Mesenchymal stem cell (in vitro differentiated cells and primary cell): Measurements from ENCODE around the gene TUBG1.

Experiments
- DNase-seq: peaks from one replicate; pipeline ENCODE4 v3.0.0-alpha.2; 2013
- H2AFZ ChIP-seq: one replicate; pipeline ENCODE4 v1.6.1; 2013; ENCODE audit warnings: low read depth, mild to moderate bottlenecking, control low read depth, inconsistent platforms, low read length, moderate library complexity
- H2AK5ac ChIP-seq: 2 replicates; pipeline ENCODE4 v1.6.1; 2013; ENCODE audit warnings: low read length, moderate library complexity, mild to moderate bottlenecking, inconsistent platforms; ENCODE audit not compliant: severe bottlenecking
- H2BK120ac ChIP-seq: one replicate; pipeline ENCODE4 v1.6.1; 2013; ENCODE audit warnings: low read depth, mild to moderate bottlenecking, inconsistent platforms, low read length, moderate library complexity
- H2BK12ac ChIP-seq, 2 experiments: one replicate each; pipeline ENCODE4 v1.6.1; 2013; ENCODE audit warnings: inconsistent platforms in 2 of 2, low read length in 2 of 2, mild to moderate bottlenecking in 2 of 2, moderate library complexity in 2 of 2, control low read depth in 1 of 2
- H2BK15ac ChIP-seq: one replicate; pipeline ENCODE4 v1.6.1; 2013; ENCODE audit warnings: mild to moderate bottlenecking, low read depth, inconsistent platforms; ENCODE audit not compliant: poor library complexity, severe bottlenecking
- H2BK5ac ChIP-seq: 2 replicates; pipeline ENCODE4 v1.6.1; 2013; ENCODE audit warnings: low read depth, mild to moderate bottlenecking, low read length, control low read depth, inconsistent platforms; ENCODE audit not compliant: poor library complexity, severe bottlenecking
- H3K14ac ChIP-seq, 2 experiments: one replicate each; pipeline ENCODE4 v1.6.1; 2013; ENCODE audit warnings: inconsistent platforms in 2 of 2, low read length in 2 of 2, control low read depth in 1 of 2, mild to moderate bottlenecking in 1 of 2, moderate library complexity in 1 of 2
- H3K18ac ChIP-seq, 2 experiments: one replicate each; pipeline ENCODE4 v1.6.1; 2013; ENCODE audit warnings: inconsistent platforms in 2 of 2, low read length in 2 of 2, control low read depth in 1 of 2, low read depth in 1 of 2, mild to moderate bottlenecking in 1 of 2
- H3K23ac ChIP-seq, 2 experiments: one replicate each; pipeline ENCODE4 v1.6.1; 2013; ENCODE audit warnings: inconsistent platforms in 2 of 2, low read length in 2 of 2, mild to moderate bottlenecking in 2 of 2, moderate library complexity in 2 of 2, control low read depth in 1 of 2
- H3K27ac ChIP-seq: 2 replicates; pipeline ENCODE4 v1.5.1; 2013; ENCODE audit warnings: mild to moderate bottlenecking, moderate library complexity, low read length, control low read depth, inconsistent platforms; ENCODE audit not compliant: poor library complexity, severe bottlenecking
- H3K27me3 ChIP-seq, 2 experiments: 2 replicates each; pipeline versions ENCODE4 v1.6.1 to v1.7.0; 2013; ENCODE audit warnings: low read length in 2 of 2, mild to moderate bottlenecking in 2 of 2, moderate library complexity in 2 of 2, control low read depth in 1 of 2, inconsistent platforms in 1 of 2; ENCODE audit not compliant: control insufficient read depth in 1 of 2, insufficient read depth in 1 of 2
- H3K36me3 ChIP-seq, 2 experiments: 2 replicates each; pipeline versions ENCODE4 v1.6.1 to v1.7.0; 2013; ENCODE audit warnings: low read length in 2 of 2, control low read depth in 1 of 2, inconsistent platforms in 1 of 2, low read depth in 1 of 2, mild to moderate bottlenecking in 1 of 2; ENCODE audit not compliant: insufficient read depth in 2 of 2, control insufficient read depth in 1 of 2
- H3K4ac ChIP-seq, 2 experiments: one replicate each; pipeline ENCODE4 v1.6.1; 2013; ENCODE audit warnings: inconsistent platforms in 2 of 2, low read length in 2 of 2, mild to moderate bottlenecking in 2 of 2, moderate library complexity in 2 of 2, control low read depth in 1 of 2, low read depth in 1 of 2
- H3K4me1 ChIP-seq: 2 replicates; pipeline ENCODE4 v1.6.1; 2013; ENCODE audit warnings: low read depth, low read length, control low read depth; ENCODE audit not compliant: control insufficient read depth, insufficient read depth
- H3K4me2 ChIP-seq: 2 replicates; pipeline ENCODE4 v1.6.1; 2013; ENCODE audit warnings: low read length, mild to moderate bottlenecking, inconsistent platforms; ENCODE audit not compliant: poor library complexity, severe bottlenecking
- H3K4me3 ChIP-seq, 2 experiments: 2 replicates each; pipeline versions ENCODE4 v1.5.1 to v1.7.0; 2013; ENCODE audit warnings: low read length in 2 of 2, mild to moderate bottlenecking in 2 of 2, control low read depth in 1 of 2, low read depth in 1 of 2; ENCODE audit not compliant: insufficient read depth in 1 of 2
- H3K79me1 ChIP-seq: replicated peaks from 2 replicates; pipeline ENCODE4 v1.6.1; 2013; ENCODE audit warnings: mild to moderate bottlenecking, control low read depth, low read length, inconsistent platforms; ENCODE audit not compliant: poor library complexity, severe bottlenecking
- H3K9ac ChIP-seq: 2 replicates; pipeline ENCODE4 v1.7.0; 2013; ENCODE audit warnings: mild to moderate bottlenecking, low read length, moderate library complexity
- H3K9me3 ChIP-seq: 2 replicates; pipeline ENCODE4 v1.7.0; 2013; ENCODE audit warnings: mild to moderate bottlenecking, low read length; ENCODE audit not compliant: control insufficient read depth
- H4K8ac ChIP-seq: one replicate; pipeline ENCODE4 v1.6.1; 2013; ENCODE audit warnings: inconsistent platforms, mild to moderate bottlenecking, low read length, moderate library complexity
- H4K91ac ChIP-seq: one replicate; pipeline ENCODE4 v1.6.1; 2013; ENCODE audit warnings: mild to moderate bottlenecking, low read length, inconsistent platforms
- WGBS: methylation state at CpG from one replicate; pipeline ENCODE4 v1.1.7; 2013; ENCODE audit warnings: mixed read lengths; 5-methylcytosine and 5-hydroxymethylcytosine counted together

TUBG1 gene

DNA sequence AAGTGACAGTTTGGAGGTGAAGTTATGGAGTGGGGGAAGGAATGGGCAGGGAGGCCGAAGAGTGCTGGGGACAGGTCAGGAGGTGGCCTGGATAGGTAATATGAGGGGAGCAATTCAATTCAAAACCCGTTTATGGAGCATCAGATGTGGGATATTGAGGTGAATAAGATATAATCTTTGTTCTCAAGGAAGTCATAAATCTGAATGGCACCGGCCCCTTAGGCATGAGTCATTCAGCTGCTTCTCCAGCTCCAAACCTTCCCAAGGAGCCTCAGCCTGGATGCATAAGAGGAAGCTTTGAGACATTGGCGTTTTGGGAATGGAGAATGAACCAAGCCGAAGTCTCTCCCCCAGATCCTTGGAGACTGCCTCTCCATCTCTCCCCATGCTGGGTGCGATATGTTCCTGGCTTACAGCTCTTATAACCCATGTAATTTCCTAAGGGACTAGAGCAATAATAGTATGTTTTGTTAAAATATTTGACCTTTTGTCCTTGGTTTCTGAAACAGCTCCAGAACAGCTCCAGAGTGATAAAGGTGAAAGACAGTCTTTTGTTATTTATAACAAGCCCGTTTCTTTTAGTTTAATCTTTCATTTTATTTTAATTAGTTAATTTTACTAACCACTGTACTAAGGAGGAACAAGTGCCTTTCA is 51.3 kb downstream of the TUBG1 start:
- peaks cover 5% of the 10 kb centered on the region for H3K4me1 ChIP-seq
- peak overlapping the region; percentile 85 for H3K27ac ChIP-seq
- WGBS, result 8% methylated on average over 5 of the region's 7 CpGs
- peak overlapping the region; percentile 99 for H2AK5ac ChIP-seq
- peak overlapping the region; percentile 38 for H3K4me2 ChIP-seq
- H3K9me3 ChIP-seq, result no peaks in the 10 kb centered on the region
- H3K9ac ChIP-seq, result peak overlapping the region; percentile 38
- H2BK5ac ChIP-seq, result peak overlapping the region; percentile 74
- H3K36me3 ChIP-seq, result peaks cover 32 to 39% of the 10 kb centered on the region in 2 experiments
- DNase-seq, result peak; percentile 86
- peak overlapping the region in 1 of 2 experiments; percentile 88 for H2BK12ac ChIP-seq
- H2BK15ac ChIP-seq, result no peak overlapping the region
- no peak overlapping the region for H3K23ac ChIP-seq
- H4K8ac ChIP-seq, result peak overlapping the region; percentile 52
- peak overlapping the region in 1 of 2 experiments; percentile 73 for H3K4me3 ChIP-seq
- H2AFZ ChIP-seq, result no peak overlapping the region
- no peak overlapping the region for H4K91ac ChIP-seq
- peak overlapping the region; percentile 41 to 86 for H3K18ac ChIP-seq
- H3K79me1 ChIP-seq, result peaks cover 22% of the 10 kb centered on the region
- H2BK120ac ChIP-seq, result peak overlapping the region; percentile 66
- H3K14ac ChIP-seq, result no peak overlapping the region
- peak overlapping the region; percentile 24 to 34 for H3K4ac ChIP-seq
- H3K27me3 ChIP-seq, result no peaks in the 10 kb centered on the region
